GM18519 (cell line): ENCODE measurements around the gene MT3.

Source experiments
- ATAC-seq: cut with Tn5 transposase; IDR thresholded peaks from one replicate; pipeline ENCODE4 v1.9.1; 2021; ENCODE audit warnings: mild to moderate bottlenecking, moderate library complexity; ENCODE audit not compliant: unreplicated experiment, low FRiP score

Gene MT3

GRCh38 chr16:56589141-56590039, at the start of gene MT3:
Gene MT3, plus strand, starts transcription at chr16:56589528. Its CDS starts 63 bp downstream, at chr16:56589591.
- ATAC-seq = no peak

- ATAC-seq = no peak
These were observed 49.7 kb upstream of the MT3 start for GRCh38 chr16:56539656-56540055.

- ATAC-seq = no peak
These were observed 47.3 kb upstream of the MT3 start for GRCh38 chr16:56542039-56542438.

- no peak for ATAC-seq
These were observed 42.0 kb upstream of the MT3 start for GRCh38 chr16:56547120-56547948.

GRCh38 chr16:56547949-56548567, 41.3 kb upstream of the MT3 start:
- ATAC-seq = no peak

- ATAC-seq = no peak
These were observed 40.2 kb upstream of the MT3 start for GRCh38 chr16:56549161-56549560.

GRCh38 chr16:56549744-56550385, 39.5 kb upstream of the MT3 start:
- ATAC-seq = no peak

GRCh38 chr16:56551796-56552738, 37.3 kb upstream of the MT3 start:
- no peak for ATAC-seq

- no peak for ATAC-seq
These were observed 34.9 kb upstream of the MT3 start for GRCh38 chr16:56554441-56554840.

GRCh38 chr16:56558024-56558747, 31.1 kb upstream of the MT3 start:
- ATAC-seq = no peak

- no peak for ATAC-seq
These were observed 30.2 kb upstream of the MT3 start for GRCh38 chr16:56559109-56559508.

GRCh38 chr16:56560447-56560846, 28.9 kb upstream of the MT3 start:
- no peak for ATAC-seq

GRCh38 chr16:56561126-56561525, 28.2 kb upstream of the MT3 start:
- no peak for ATAC-seq

GRCh38 chr16:56564793-56565477, 24.4 kb upstream of the MT3 start, which contains the start of gene MT4:
Gene MT4, plus strand, starts transcription at chr16:56565073. Its CDS starts 56 bp downstream, at chr16:56565129.
- no peak for ATAC-seq

GRCh38 chr16:56569971-56570370, 19.4 kb upstream of the MT3 start:
- no peak for ATAC-seq

GRCh38 chr16:56571525-56571924, 17.8 kb upstream of the MT3 start:
- ATAC-seq = no peak

GRCh38 chr16:56574625-56575024, 14.7 kb upstream of the MT3 start:
- ATAC-seq = no peak
